Neutrophil (primary cell): ENCODE data around the gene NR6A1.

Experiments
- H3K27ac ChIP-seq: fragments of 200-600 bp; sonication (generic); 2 replicates; pipeline ENCODE4 v1.5.1; 2016; ENCODE audit warnings: mild to moderate bottlenecking, moderate library complexity
- H3K27me3 ChIP-seq: fragments of 200-600 bp; sonication (generic); 2 replicates; pipeline ENCODE4 v1.6.0; 2016; ENCODE audit warnings: mild to moderate bottlenecking
- H3K36me3 ChIP-seq: fragments of 200-600 bp; sonication (generic); 2 replicates; pipeline ENCODE4 v1.5.1; 2017
- H3K4me1 ChIP-seq, 2 experiments: fragments of 200-600 bp in 1 of 2; sonication (generic) in 1 of 2; 1 replicate in 1 of 2; 2 replicates in 1 of 2; pipeline versions ENCODE4 v1.5.1 to v1.6.1; 2013 to 2016; ENCODE audit warnings: low read depth in 1 of 2, low read length in 1 of 2, mild to moderate bottlenecking in 1 of 2, moderate library complexity in 1 of 2; ENCODE audit not compliant: control insufficient read depth in 1 of 2, insufficient read depth in 1 of 2
- H3K4me3 ChIP-seq, 2 experiments: fragments of 200-600 bp in 1 of 2; sonication (generic) in 1 of 2; 1 replicate in 1 of 2; 2 replicates in 1 of 2; pipeline ENCODE4 v1.5.1; 2013 to 2016; ENCODE audit warnings: low read depth in 1 of 2, low read length in 1 of 2, mild to moderate bottlenecking in 1 of 2, moderate library complexity in 1 of 2
- H3K9me3 ChIP-seq: fragments of 200-600 bp; sonication (generic); 2 replicates; pipeline ENCODE4 v1.5.1; 2016
- CTCF ChIP-seq: fragments of 200-600 bp; sonication (generic); IDR thresholded peaks from 2 replicates; pipeline ENCODE4 v1.5.1; 2016; ENCODE audit warnings: antibody characterized with exemption

NR6A1 gene

GRCh38 chr9:124808246-124808956 is 37.3 kb upstream of the NR6A1 start:
- Histone ChIP-seq H3K27ac (no peak overlapping the region), H3K27me3 (no peaks in the 10 kb centered on the region), H3K36me3 (no peaks in the 10 kb centered on the region), H3K9me3 (no peaks in the 10 kb centered on the region), H3K4me1 (no peaks in the 10 kb centered on the region), H3K4me3 (no peak overlapping the region)
- TF ChIP-seq CTCF = no peak

GRCh38 chr9:124805186-124805585 is 34.1 kb upstream of the NR6A1 start:
- Histone ChIP-seq H3K36me3 (no peaks in the 10 kb centered on the region), H3K4me3 (no peak overlapping the region), H3K27me3 (peaks cover 6% of the 10 kb centered on the region), H3K9me3 (no peaks in the 10 kb centered on the region), H3K4me1 (no peaks in the 10 kb centered on the region), H3K27ac (no peak overlapping the region)
- TF ChIP-seq CTCF = no peak

GRCh38 chr9:124803911-124804310 is 32.8 kb upstream of the NR6A1 start:
- no peak overlapping the region for H3K27ac ChIP-seq
- no peaks in the 10 kb centered on the region for H3K4me1 ChIP-seq
- peaks cover 7% of the 10 kb centered on the region for H3K27me3 ChIP-seq
- H3K36me3 ChIP-seq = no peaks in the 10 kb centered on the region
- H3K9me3 ChIP-seq = no peaks in the 10 kb centered on the region
- no peak overlapping the region for H3K4me3 ChIP-seq
- no peak for TF ChIP-seq CTCF

GRCh38 chr9:124802426-124802825 is 31.3 kb upstream of the NR6A1 start:
- no peaks in the 10 kb centered on the region for H3K4me1 ChIP-seq
- TF ChIP-seq CTCF = no peak
- no peaks in the 10 kb centered on the region for H3K9me3 ChIP-seq
- no peak overlapping the region for H3K27ac ChIP-seq
- H3K4me3 ChIP-seq = no peak overlapping the region
- H3K36me3 ChIP-seq = no peaks in the 10 kb centered on the region
- H3K27me3 ChIP-seq = peaks cover 7% of the 10 kb centered on the region

- no peak overlapping the region for H3K4me3 ChIP-seq
- no peaks in the 10 kb centered on the region for H3K9me3 ChIP-seq
- H3K4me1 ChIP-seq = no peaks in the 10 kb centered on the region
- no peak for TF ChIP-seq CTCF
- peaks cover 7% of the 10 kb centered on the region for H3K27me3 ChIP-seq
- H3K36me3 ChIP-seq = no peaks in the 10 kb centered on the region
- H3K27ac ChIP-seq = no peak overlapping the region
These were observed 30.2 kb upstream of the NR6A1 start for GRCh38 chr9:124801356-124801755.
